Testis (tissue), 3 donors: ENCODE measurements around the gene THAP10. TPM values are rescaled to one million over a fixed set of nuclear protein-coding genes. Genes with fewer than 3 reads are reported as not detected.

ENCODE experiments used
- DNase-seq: peaks from one replicate; pipeline ENCODE4 v3.0.0-alpha.2; 2019
- H3K27ac ChIP-seq, 2 donors: fragments of 200-600 bp; sonication (generic); one replicate each; pipeline ENCODE4 v1.5.1; 2019
- H3K27me3 ChIP-seq: fragments of 200-600 bp; sonication (generic); one replicate; pipeline ENCODE4 v1.5.1; 2019
- H3K36me3 ChIP-seq: fragments of 200-600 bp; sonication (generic); one replicate; pipeline ENCODE4 v1.5.1; 2017; ENCODE audit warnings: low read depth; ENCODE audit errors: missing control alignments
- H3K4me1 ChIP-seq: fragments of 200-600 bp; sonication (generic); one replicate; pipeline ENCODE4 v1.5.1; 2019
- H3K4me3 ChIP-seq, 2 donors: fragments of 200-600 bp; sonication (generic); one replicate each; pipeline ENCODE4 v1.5.1; 2017 to 2019
- H3K9me3 ChIP-seq: fragments of 200-600 bp; sonication (generic); one replicate; pipeline ENCODE4 v1.5.1; 2017
- POLR2A ChIP-seq: fragments of 450-650 bp; IDR thresholded peaks from one replicate; pipeline ENCODE4 v1.6.1; 2017; ENCODE audit warnings: antibody characterized with exemption, mild to moderate bottlenecking, moderate library complexity
- WGBS, 2 donors: methylation state at CpG; one replicate each; pipeline ENCODE4 v1.1.5; 2018; 5-methylcytosine and 5-hydroxymethylcytosine counted together
- intact Hi-C: fragments of 100-400 bp; cut with DNase I; formaldehyde crosslinking; loops from one replicate; pipeline ENCODE4 v1.15.1; 2023; ENCODE audit warnings: low total_unique reads
- polyA plus RNA-seq: library from polyadenylated mRNA; stranded (reverse); fragments of 350-450 nt; fragmentation: Illumina TruSeq; extraction: RNeasy Lipid Tissue Mini Kit (QIAGEN cat#74804); gene quantifications from one replicate; pipeline ENCODE4 v1.2.3, GENCODE V29; 2014; ENCODE audit warnings: low read depth, low replicate concordance; ENCODE audit not compliant: insufficient read depth
- total RNA-seq, 2 donors: library from RNA; depleted of rRNA; stranded (reverse); fragments of >200 nt; gene quantifications; one replicate each; pipeline ENCODE4 v1.2.3, GENCODE V29; 2016
- TF ChIP-seq, protein P1 (sequence below), 3 experiments: fragments of 450-650 bp in 2 of 3; fragments of 200-600 bp in 1 of 3; sonication (generic) in 1 of 3; IDR thresholded peaks; one replicate each; pipeline ENCODE4 v1.5.1; 2016 to 2019; ENCODE audit warnings: antibody characterized with exemption in 3 of 3, mild to moderate bottlenecking in 2 of 3, moderate library complexity in 1 of 3

The THAP10 gene
- total and polyA plus RNA-seq, 3 donors from 2014 or later, result 4.5 to 6.5 (median 6.1) TPM

DNA sequence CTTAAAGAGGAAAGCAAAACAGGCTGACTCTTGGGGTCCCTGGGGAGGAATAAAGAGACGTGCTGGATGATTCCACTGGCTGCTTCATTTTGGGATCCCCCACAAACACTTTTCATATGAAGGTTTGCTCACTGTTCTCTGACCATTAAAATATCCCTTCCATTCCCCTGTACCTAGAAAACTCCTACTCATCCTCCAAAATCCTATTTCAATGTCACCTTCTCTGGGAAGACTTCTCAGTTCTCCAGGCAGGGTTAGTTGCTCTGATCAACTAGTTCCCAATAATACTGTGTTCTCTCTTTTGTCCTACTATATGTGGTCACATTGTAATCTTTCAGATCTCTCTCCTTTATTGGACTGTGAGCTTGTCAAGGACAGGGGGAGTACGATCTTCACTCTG lies 57.2 kb downstream of the THAP10 start:
- Histone ChIP-seq H3K4me3 (no peak overlapping the region), H3K9me3 (no peaks in the 10 kb centered on the region), H3K27ac (peak overlapping the region; percentile 67 to 86), H3K27me3 (no peaks in the 10 kb centered on the region), H3K36me3 (no peaks in the 10 kb centered on the region), H3K4me1 (peaks cover 28% of the 10 kb centered on the region)
- TF ChIP-seq, protein P1, sequence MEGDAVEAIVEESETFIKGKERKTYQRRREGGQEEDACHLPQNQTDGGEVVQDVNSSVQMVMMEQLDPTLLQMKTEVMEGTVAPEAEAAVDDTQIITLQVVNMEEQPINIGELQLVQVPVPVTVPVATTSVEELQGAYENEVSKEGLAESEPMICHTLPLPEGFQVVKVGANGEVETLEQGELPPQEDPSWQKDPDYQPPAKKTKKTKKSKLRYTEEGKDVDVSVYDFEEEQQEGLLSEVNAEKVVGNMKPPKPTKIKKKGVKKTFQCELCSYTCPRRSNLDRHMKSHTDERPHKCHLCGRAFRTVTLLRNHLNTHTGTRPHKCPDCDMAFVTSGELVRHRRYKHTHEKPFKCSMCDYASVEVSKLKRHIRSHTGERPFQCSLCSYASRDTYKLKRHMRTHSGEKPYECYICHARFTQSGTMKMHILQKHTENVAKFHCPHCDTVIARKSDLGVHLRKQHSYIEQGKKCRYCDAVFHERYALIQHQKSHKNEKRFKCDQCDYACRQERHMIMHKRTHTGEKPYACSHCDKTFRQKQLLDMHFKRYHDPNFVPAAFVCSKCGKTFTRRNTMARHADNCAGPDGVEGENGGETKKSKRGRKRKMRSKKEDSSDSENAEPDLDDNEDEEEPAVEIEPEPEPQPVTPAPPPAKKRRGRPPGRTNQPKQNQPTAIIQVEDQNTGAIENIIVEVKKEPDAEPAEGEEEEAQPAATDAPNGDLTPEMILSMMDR (IDR thresholded peaks at IDR 0.05), result no peak
- TF ChIP-seq POLR2A, result no peak
- no peak for DNase-seq
- intact Hi-C loops, result no loop called here
- 57 to 61% methylated on average over 2 of the region's 2 CpGs for WGBS, 2 donors

DNA sequence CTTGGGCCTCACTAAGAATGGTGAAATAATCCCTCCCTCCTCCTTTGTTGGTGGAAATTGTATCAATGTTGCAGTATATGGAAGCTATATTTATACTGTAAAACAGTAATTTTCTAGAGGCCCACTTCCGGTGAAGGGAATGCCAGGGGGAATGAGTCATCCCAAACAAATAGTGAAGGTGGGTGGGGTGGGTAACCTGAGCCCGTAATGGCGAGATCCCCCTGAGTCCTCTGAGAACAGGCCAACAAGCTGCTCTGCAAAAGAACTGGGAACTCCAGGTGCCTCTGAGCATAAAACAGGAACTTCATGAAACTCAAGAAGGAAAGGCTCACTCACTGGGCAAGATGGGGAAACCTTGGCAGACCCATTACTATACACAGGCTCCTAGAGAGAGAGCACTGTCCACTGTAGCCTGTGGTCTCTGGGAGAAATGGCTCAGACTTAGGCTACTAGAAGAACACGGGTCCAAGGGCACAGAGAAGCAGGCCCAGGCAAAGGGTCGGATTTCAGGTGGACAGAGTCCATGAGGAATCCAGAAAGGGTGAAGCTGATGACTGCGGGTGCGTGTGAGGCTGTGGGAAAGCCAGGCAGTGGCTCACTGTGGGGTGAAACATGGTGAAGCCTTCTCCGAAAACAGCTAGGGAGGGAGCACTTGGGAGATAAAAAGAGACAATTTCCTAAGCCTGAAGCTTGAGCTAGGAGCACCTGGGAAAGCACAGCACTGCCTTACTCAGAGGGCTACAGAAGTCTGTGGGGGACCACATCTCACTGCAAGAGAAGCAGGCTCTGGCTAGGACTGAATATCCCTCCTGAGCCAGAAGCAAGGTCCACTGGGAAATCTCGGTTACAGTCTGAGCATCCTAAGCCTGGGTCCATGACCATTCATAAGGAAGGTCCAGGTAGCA lies 58.1 kb downstream of the THAP10 start:
- Histone ChIP-seq H3K4me1 (peaks cover 28% of the 10 kb centered on the region), H3K36me3 (no peaks in the 10 kb centered on the region), H3K27me3 (no peaks in the 10 kb centered on the region), H3K9me3 (no peaks in the 10 kb centered on the region), H3K4me3 (no peak overlapping the region), H3K27ac (peak overlapping the region; percentile 67 to 86)
- DNase-seq, result no peak
- WGBS, 2 donors, result 53 to 64% methylated on average over 9 of the region's 9 CpGs
- intact Hi-C loops, result no loop called here
- TF ChIP-seq, protein P1 (IDR thresholded peaks at IDR 0.05), result no peak
- TF ChIP-seq POLR2A, result no peak

DNA sequence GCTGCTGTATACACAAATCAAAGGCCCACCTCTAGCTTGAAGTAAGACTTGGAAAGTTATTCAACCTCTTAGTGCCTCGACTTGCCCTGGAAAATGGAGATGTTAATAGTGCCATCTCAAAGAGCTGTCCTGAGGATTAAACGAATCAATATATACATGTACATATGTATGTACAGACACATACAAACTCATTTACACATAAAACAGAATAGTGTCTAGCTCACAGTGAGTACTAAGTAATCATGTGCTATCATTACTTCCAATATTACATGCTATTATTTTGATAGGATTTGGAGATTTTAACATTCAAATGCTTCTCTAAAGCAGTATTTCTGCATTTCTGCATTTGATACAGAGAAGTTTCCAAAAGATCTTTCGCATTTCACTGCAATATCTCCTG lies 58.8 kb downstream of the THAP10 start:
- 79 to 90% methylated on average over 3 of the region's 3 CpGs for WGBS, 2 donors
- H3K27ac ChIP-seq, result peak overlapping the region in 1 of 2 donors; percentile 86
- intact Hi-C loops, result no loop called here
- H3K4me3 ChIP-seq, result no peak overlapping the region
- no peak for TF ChIP-seq POLR2A
- TF ChIP-seq, protein P1 (IDR thresholded peaks at IDR 0.05), result no peak
- DNase-seq, result no peak
- H3K9me3 ChIP-seq, result no peaks in the 10 kb centered on the region
- no peaks in the 10 kb centered on the region for H3K36me3 ChIP-seq
- peaks cover 28% of the 10 kb centered on the region for H3K4me1 ChIP-seq
- H3K27me3 ChIP-seq, result no peaks in the 10 kb centered on the region

DNA sequence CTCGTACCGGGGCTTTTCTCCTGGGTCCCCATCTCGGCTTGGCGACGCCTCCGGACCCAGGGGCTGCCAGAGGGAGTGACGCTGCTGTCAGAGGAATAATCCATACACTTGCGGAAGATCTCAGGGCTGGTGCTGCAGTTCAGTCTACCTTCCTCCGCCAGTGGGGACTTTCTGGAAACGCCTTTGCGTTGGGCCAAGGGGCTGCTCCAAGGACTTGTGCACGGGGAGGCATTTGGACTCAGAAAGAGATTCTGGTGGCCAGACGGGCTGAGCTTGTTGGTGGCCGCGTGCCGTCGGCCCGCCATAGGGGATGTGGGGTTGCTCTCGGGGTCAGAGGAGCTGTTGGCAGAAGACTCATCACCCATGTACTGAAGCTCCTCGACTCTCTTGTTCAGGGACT lies 60.1 kb downstream of the THAP10 start:
- DNase-seq, result peak; percentile 4
- intact Hi-C loops, result no loop called here
- Histone ChIP-seq H3K27ac (no peak overlapping the region), H3K4me1 (peaks cover 28% of the 10 kb centered on the region), H3K4me3 (no peak overlapping the region), H3K9me3 (no peaks in the 10 kb centered on the region), H3K27me3 (no peaks in the 10 kb centered on the region), H3K36me3 (no peaks in the 10 kb centered on the region)
- WGBS, 2 donors, result 97% methylated on average over 15 to 20 of the region's 20 CpGs
- TF ChIP-seq, protein P1 (IDR thresholded peaks at IDR 0.05), result no peak
- no peak for TF ChIP-seq POLR2A

Other genes starting within 250 kb of the THAP10 start
- gene UACA, start 128.9 kb downstream of the THAP10 start, total RNA-seq, result 10 to 100 TPM; 56.9 to 65.1 TPM
- gene UACA, start 128.9 kb downstream of the THAP10 start, polyA plus RNA-seq, result 10.2 TPM
- gene LARP6, start 38.3 kb downstream of the THAP10 start, total RNA-seq, result 10 to 100 TPM; 49.6 to 57.1 TPM
- 105 TPM for gene LARP6, start 38.3 kb downstream of the THAP10 start, polyA plus RNA-seq
- gene LRRC49, start 393 bp upstream of the THAP10 start, total RNA-seq, result 10 to 100 TPM; 19.9 to 35.4 TPM
- 22.4 TPM for gene LRRC49, start 393 bp upstream of the THAP10 start, polyA plus RNA-seq
- gene THSD4, start 223.0 kb upstream of the THAP10 start, total RNA-seq, result 10 to 100 TPM; 18.2 to 21.5 TPM
- gene THSD4, start 223.0 kb upstream of the THAP10 start, polyA plus RNA-seq, result 14.3 TPM